Stomach smooth muscle (tissue), 2 donors: Measurements from ENCODE around the gene PDGFRB.
A peak's percentile ranks its signal among the peaks of the same experiment; 100 is the strongest.

Experiments used
- H3K27ac ChIP-seq: one replicate; pipeline ENCODE4 v1.7.0; 2013; ENCODE audit warnings: mild to moderate bottlenecking, low read length, inconsistent platforms
- H3K27me3 ChIP-seq, 2 donors: one replicate each; pipeline ENCODE4 v1.7.0; 2013; ENCODE audit warnings: low read length in 2 of 2; ENCODE audit not compliant: insufficient read depth in 2 of 2, control insufficient read depth in 1 of 2
- H3K36me3 ChIP-seq, 2 donors: one replicate each; pipeline ENCODE4 v1.7.0; 2013; ENCODE audit warnings: low read length in 2 of 2; ENCODE audit not compliant: control insufficient read depth in 2 of 2, insufficient read depth in 2 of 2
- H3K4me1 ChIP-seq: one replicate; pipeline ENCODE4 v1.7.0; 2013; ENCODE audit warnings: low read length; ENCODE audit not compliant: control insufficient read depth, insufficient read depth
- H3K4me3 ChIP-seq, 2 donors: one replicate each; pipeline ENCODE4 v1.7.0; 2013; ENCODE audit warnings: low read length in 2 of 2
- H3K9ac ChIP-seq, 2 donors: one replicate each; pipeline ENCODE4 v1.7.0; 2013; ENCODE audit warnings: low read length in 2 of 2, mild to moderate bottlenecking in 1 of 2
- H3K9me3 ChIP-seq, 2 donors: one replicate each; pipeline ENCODE4 v1.7.0; 2013; ENCODE audit warnings: low read length in 2 of 2; ENCODE audit not compliant: control insufficient read depth in 2 of 2
- donor health status: healthy.
- donor health status: Pancreatic carcinoma.

The PDGFRB gene

GRCh38 chr5:150137168-150137957, 18.3 kb downstream of the PDGFRB start:
- no peaks in the 10 kb centered on the region for H3K27me3 ChIP-seq
- H3K9me3 ChIP-seq = no peaks in the 10 kb centered on the region
- peak overlapping the region; percentile 11 for H3K27ac ChIP-seq
- H3K4me3 ChIP-seq = peak overlapping the region in 1 of 2 donors; percentile 29
- H3K9ac ChIP-seq = peak overlapping the region in 1 of 2 donors; percentile 16
- H3K36me3 ChIP-seq = peaks cover 0 to 2% of the 10 kb centered on the region in 2 donors
- peaks cover 73% of the 10 kb centered on the region for H3K4me1 ChIP-seq

- H3K4me1 ChIP-seq = peaks cover 72% of the 10 kb centered on the region
- no peak overlapping the region for H3K4me3 ChIP-seq
Observed at GRCh38 chr5:150136305-150137167, 19.1 kb downstream of the PDGFRB start.

GRCh38 chr5:150135557-150136304, 19.9 kb downstream of the PDGFRB start:
- Histone ChIP-seq H3K27ac (no peak overlapping the region), H3K36me3 (peaks cover 0 to 2% of the 10 kb centered on the region in 2 donors), H3K9me3 (no peaks in the 10 kb centered on the region), H3K4me1 (peaks cover 64% of the 10 kb centered on the region), H3K9ac (no peak overlapping the region), H3K4me3 (no peak overlapping the region), H3K27me3 (no peaks in the 10 kb centered on the region)

More at GRCh38 chr5:150136305-150137167, 19.1 kb downstream of the PDGFRB start:
- Histone ChIP-seq H3K27me3 (no peaks in the 10 kb centered on the region), H3K36me3 (peaks cover 0 to 2% of the 10 kb centered on the region in 2 donors), H3K27ac (peak overlapping the region; percentile 11), H3K9me3 (no peaks in the 10 kb centered on the region), H3K9ac (peak overlapping the region in 1 of 2 donors; percentile 16)

GRCh38 chr5:150134198-150134588, 21.5 kb downstream of the PDGFRB start:
- Histone ChIP-seq H3K4me3 (no peak overlapping the region), H3K9me3 (no peaks in the 10 kb centered on the region), H3K9ac (no peak overlapping the region), H3K4me1 (peaks cover 62% of the 10 kb centered on the region), H3K27me3 (no peaks in the 10 kb centered on the region), H3K36me3 (peaks cover 0 to 8% of the 10 kb centered on the region in 2 donors), H3K27ac (no peak overlapping the region)

GRCh38 chr5:150133581-150134197, 22.0 kb downstream of the PDGFRB start:
- Histone ChIP-seq H3K36me3 (peaks cover 0 to 12% of the 10 kb centered on the region in 2 donors), H3K27me3 (no peaks in the 10 kb centered on the region), H3K9ac (no peak overlapping the region), H3K9me3 (no peaks in the 10 kb centered on the region), H3K27ac (no peak overlapping the region), H3K4me1 (peaks cover 57% of the 10 kb centered on the region), H3K4me3 (no peak overlapping the region)

GRCh38 chr5:150132740-150133139, 22.9 kb downstream of the PDGFRB start:
- H3K36me3 ChIP-seq = peaks cover 0 to 16% of the 10 kb centered on the region in 2 donors
- H3K4me3 ChIP-seq = no peak overlapping the region
- no peak overlapping the region for H3K27ac ChIP-seq
- no peak overlapping the region for H3K9ac ChIP-seq
- H3K27me3 ChIP-seq = no peaks in the 10 kb centered on the region
- H3K4me1 ChIP-seq = peaks cover 50% of the 10 kb centered on the region
- H3K9me3 ChIP-seq = no peaks in the 10 kb centered on the region

GRCh38 chr5:150131978-150132694, 23.5 kb downstream of the PDGFRB start:
- no peaks in the 10 kb centered on the region for H3K9me3 ChIP-seq
- no peaks in the 10 kb centered on the region for H3K27me3 ChIP-seq
- H3K4me3 ChIP-seq = no peak overlapping the region
- H3K27ac ChIP-seq = no peak overlapping the region
- peaks cover 0 to 16% of the 10 kb centered on the region in 2 donors for H3K36me3 ChIP-seq
- no peak overlapping the region for H3K9ac ChIP-seq
- peaks cover 44% of the 10 kb centered on the region for H3K4me1 ChIP-seq

GRCh38 chr5:150131461-150131860, 24.2 kb downstream of the PDGFRB start:
- no peaks in the 10 kb centered on the region for H3K27me3 ChIP-seq
- no peaks in the 10 kb centered on the region for H3K9me3 ChIP-seq
- peaks cover 39% of the 10 kb centered on the region for H3K4me1 ChIP-seq
- no peak overlapping the region for H3K4me3 ChIP-seq
- H3K27ac ChIP-seq = no peak overlapping the region
- H3K36me3 ChIP-seq = peaks cover 0 to 16% of the 10 kb centered on the region in 2 donors
- no peak overlapping the region for H3K9ac ChIP-seq

GRCh38 chr5:150130493-150130922, 25.1 kb downstream of the PDGFRB start:
- Histone ChIP-seq H3K27ac (no peak overlapping the region), H3K27me3 (no peaks in the 10 kb centered on the region), H3K9ac (no peak overlapping the region), H3K36me3 (peaks cover 0 to 16% of the 10 kb centered on the region in 2 donors), H3K9me3 (no peaks in the 10 kb centered on the region), H3K4me3 (no peak overlapping the region), H3K4me1 (peaks cover 35% of the 10 kb centered on the region)
